Left ventricle myocardium superior (tissue), 1 donor: ENCODE measurements around the gene SLFNL1. TPM values are rescaled to one million over a fixed set of nuclear protein-coding genes. Genes with fewer than 3 reads are reported as not detected.

ENCODE experiments used
- ATAC-seq: fragments of 200-7000 bp; cut with Tn5 transposase; one replicate; pipeline ENCODE4 v1.9.1; 2020; ENCODE audit warnings: mild to moderate bottlenecking, moderate library complexity
- DNase-seq: peaks from one replicate; pipeline ENCODE4 v3.0.0-alpha.2; 2020
- intact Hi-C: fragments of 100-400 bp; cut with micrococcal nuclease; formaldehyde crosslinking; loops from one replicate; pipeline ENCODE4 v1.11.0; 2022
- long read RNA-seq: library from polyadenylated mRNA; unstranded; transcript quantifications from one replicate; pipeline ENCODE4 v2.0.0, GENCODE V29; 2021
- total RNA-seq: library from RNA; stranded (reverse); fragmentation: NEBNext Ultra II Directional; extraction: Animal tissue kit (Norgen Biotek cat#: 25700); gene quantifications from one replicate; pipeline ENCODE4 v1.2.1, GENCODE V29; 2021
- donor health status: DM: no; HTN: yes; CAD: no; lungs with severe emphysema.

The SLFNL1 gene
- 0.37 TPM for total RNA-seq
- long read RNA-seq: 0 reads

GRCh38 chr1:41021526-41022308, at the start of gene SLFNL1:
Gene SLFNL1, minus strand, starts transcription at chr1:41021725. Its CDS starts 1,065 bp downstream, at chr1:41020660.
- intact Hi-C loops: no loop called here
- ATAC-seq: peak; percentile 53
- DNase-seq: peak; percentile 45

GRCh38 chr1:41056907-41057306, 35.4 kb upstream of the SLFNL1 start:
- DNase-seq (no peak), ATAC-seq (no peak)
- intact Hi-C loops: no loop called here

GRCh38 chr1:41053316-41053715, 31.8 kb upstream of the SLFNL1 start:
- ATAC-seq (no peak), DNase-seq (no peak)
- intact Hi-C loops: no loop called here

GRCh38 chr1:41051022-41051421, 29.5 kb upstream of the SLFNL1 start:
- intact Hi-C loops: no loop called here
- DNase-seq: no peak

GRCh38 chr1:41048540-41048939, 27.0 kb upstream of the SLFNL1 start:
- DNase-seq (no peak), ATAC-seq (no peak)
- intact Hi-C loops: no loop called here

More at GRCh38 chr1:41051022-41051421, 29.5 kb upstream of the SLFNL1 start:
- no peak for ATAC-seq

- intact Hi-C loops: no loop called here
- ATAC-seq: peak; percentile 30
- no peak for DNase-seq
Observed at GRCh38 chr1:41046347-41046775, 24.8 kb upstream of the SLFNL1 start.

GRCh38 chr1:41045740-41046139, 24.2 kb upstream of the SLFNL1 start:
- no peak for DNase-seq
- peak; percentile 92 for ATAC-seq
- intact Hi-C loops: no loop called here

GRCh38 chr1:41044187-41044586, 22.7 kb upstream of the SLFNL1 start:
- intact Hi-C loops: no loop called here
- DNase-seq: no peak
- no peak for ATAC-seq

- ATAC-seq: no peak
- intact Hi-C loops: no loop called here
Observed at GRCh38 chr1:41041614-41042270, 20.2 kb upstream of the SLFNL1 start.

GRCh38 chr1:41038110-41038509, 16.6 kb upstream of the SLFNL1 start:
- DNase-seq (no peak), ATAC-seq (no peak)
- intact Hi-C loops: no loop called here

More at GRCh38 chr1:41041614-41042270, 20.2 kb upstream of the SLFNL1 start:
- DNase-seq: no peak

GRCh38 chr1:41037116-41037903, 15.8 kb upstream of the SLFNL1 start:
- DNase-seq (no peak), ATAC-seq (no peak)
- intact Hi-C loops: no loop called here

- intact Hi-C loops: no loop called here
- no peak for ATAC-seq
- no peak for DNase-seq
Observed at GRCh38 chr1:41033272-41033671, 11.7 kb upstream of the SLFNL1 start.

GRCh38 chr1:41032147-41032546, 10.6 kb upstream of the SLFNL1 start:
- intact Hi-C loops: no loop called here
- no peak for ATAC-seq
- DNase-seq: no peak

- ATAC-seq (no peak), DNase-seq (no peak)
- intact Hi-C loops: no loop called here
Observed at GRCh38 chr1:41030872-41031616, 9.5 kb upstream of the SLFNL1 start.

- intact Hi-C loops: no loop called here
- ATAC-seq: no peak
- no peak for DNase-seq
Observed at GRCh38 chr1:41028034-41028642, 6.6 kb upstream of the SLFNL1 start.

- no peak for ATAC-seq
- DNase-seq: no peak
- intact Hi-C loops: no loop called here
Observed at GRCh38 chr1:41025979-41026819, 4.7 kb upstream of the SLFNL1 start.

- DNase-seq: no peak
- ATAC-seq: no peak
- intact Hi-C loops: no loop called here
Observed at GRCh38 chr1:41024953-41025352, 3.4 kb upstream of the SLFNL1 start.
